ENCODE measurements around the gene RIPOR3.
"Not testable (repeated sequence)": the region's sequence is repeated elsewhere in the genome, so short reads cannot be mapped to it uniquely, and the experiment has no call there.

The RIPOR3 gene

GRCh38 chr20:50600281-50600895 is 91.0 kb downstream of the RIPOR3 start:
- no peak for DNase-seq (ENCODE audit: low read depth)
- TF ChIP-seq, protein P1, sequence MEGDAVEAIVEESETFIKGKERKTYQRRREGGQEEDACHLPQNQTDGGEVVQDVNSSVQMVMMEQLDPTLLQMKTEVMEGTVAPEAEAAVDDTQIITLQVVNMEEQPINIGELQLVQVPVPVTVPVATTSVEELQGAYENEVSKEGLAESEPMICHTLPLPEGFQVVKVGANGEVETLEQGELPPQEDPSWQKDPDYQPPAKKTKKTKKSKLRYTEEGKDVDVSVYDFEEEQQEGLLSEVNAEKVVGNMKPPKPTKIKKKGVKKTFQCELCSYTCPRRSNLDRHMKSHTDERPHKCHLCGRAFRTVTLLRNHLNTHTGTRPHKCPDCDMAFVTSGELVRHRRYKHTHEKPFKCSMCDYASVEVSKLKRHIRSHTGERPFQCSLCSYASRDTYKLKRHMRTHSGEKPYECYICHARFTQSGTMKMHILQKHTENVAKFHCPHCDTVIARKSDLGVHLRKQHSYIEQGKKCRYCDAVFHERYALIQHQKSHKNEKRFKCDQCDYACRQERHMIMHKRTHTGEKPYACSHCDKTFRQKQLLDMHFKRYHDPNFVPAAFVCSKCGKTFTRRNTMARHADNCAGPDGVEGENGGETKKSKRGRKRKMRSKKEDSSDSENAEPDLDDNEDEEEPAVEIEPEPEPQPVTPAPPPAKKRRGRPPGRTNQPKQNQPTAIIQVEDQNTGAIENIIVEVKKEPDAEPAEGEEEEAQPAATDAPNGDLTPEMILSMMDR (IDR thresholded peaks at IDR 0.05; ENCODE audit: insufficient read depth, low read depth, low read length, missing control alignments), result no peak
- H3K4me3 ChIP-seq (ENCODE audit: low read length), result no peak overlapping the region

- not testable (repeated sequence) for H3K4me3 ChIP-seq (ENCODE audit: low read length); DNase-seq (ENCODE audit: low read depth)
Measured at GRCh38 chr20:50598768-50599167, 92.6 kb downstream of the RIPOR3 start.

- no peak overlapping the region for H3K4me3 ChIP-seq (ENCODE audit: low read length)
- DNase-seq (ENCODE audit: low read depth), result no peak
- TF ChIP-seq, protein P1 (IDR thresholded peaks at IDR 0.05; ENCODE audit: insufficient read depth, low read depth, low read length, missing control alignments), result no peak
Measured at GRCh38 chr20:50598074-50598473, 93.3 kb downstream of the RIPOR3 start.

DNA sequence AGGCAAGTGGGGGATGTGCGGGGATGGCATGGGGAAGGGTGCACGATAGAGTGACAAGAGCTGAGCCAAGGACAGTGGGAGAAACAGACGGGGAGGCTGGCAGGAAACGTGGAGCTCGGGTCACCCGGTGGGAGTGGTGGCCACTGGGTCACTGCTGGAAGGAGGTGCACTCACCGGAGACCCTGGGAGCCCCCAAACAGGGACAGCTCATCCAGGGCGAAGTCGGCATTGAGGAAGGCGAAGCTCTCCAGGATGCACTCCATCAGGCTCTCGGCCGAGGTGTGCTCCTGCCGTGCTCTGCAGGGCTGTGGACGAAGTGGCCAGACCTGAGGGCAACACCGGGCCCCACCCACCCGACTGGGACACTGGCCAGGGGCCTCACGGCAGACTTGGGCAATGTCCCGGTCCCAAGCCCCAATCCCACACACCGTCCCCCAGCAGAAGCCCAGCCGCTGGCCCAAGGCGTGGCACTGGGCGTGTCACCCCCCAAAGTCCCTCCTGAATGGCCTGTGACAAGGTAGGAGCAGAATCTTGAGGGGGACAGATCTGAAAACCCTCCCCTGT is 93.9 kb downstream of the RIPOR3 start:
- TF ChIP-seq, protein P1 (IDR thresholded peaks at IDR 0.05; ENCODE audit: insufficient read depth, low read depth, low read length, missing control alignments), result no peak
- DNase-seq (ENCODE audit: low read depth), result no peak
- H3K4me3 ChIP-seq (ENCODE audit: low read length), result no peak overlapping the region

GRCh38 chr20:50596694-50597021 is 94.7 kb downstream of the RIPOR3 start:
- TF ChIP-seq, protein P1 (IDR thresholded peaks at IDR 0.05; ENCODE audit: insufficient read depth, low read depth, low read length, missing control alignments), result no peak
- no peak for DNase-seq (ENCODE audit: low read depth)
- no peak overlapping the region for H3K4me3 ChIP-seq (ENCODE audit: low read length)

DNA sequence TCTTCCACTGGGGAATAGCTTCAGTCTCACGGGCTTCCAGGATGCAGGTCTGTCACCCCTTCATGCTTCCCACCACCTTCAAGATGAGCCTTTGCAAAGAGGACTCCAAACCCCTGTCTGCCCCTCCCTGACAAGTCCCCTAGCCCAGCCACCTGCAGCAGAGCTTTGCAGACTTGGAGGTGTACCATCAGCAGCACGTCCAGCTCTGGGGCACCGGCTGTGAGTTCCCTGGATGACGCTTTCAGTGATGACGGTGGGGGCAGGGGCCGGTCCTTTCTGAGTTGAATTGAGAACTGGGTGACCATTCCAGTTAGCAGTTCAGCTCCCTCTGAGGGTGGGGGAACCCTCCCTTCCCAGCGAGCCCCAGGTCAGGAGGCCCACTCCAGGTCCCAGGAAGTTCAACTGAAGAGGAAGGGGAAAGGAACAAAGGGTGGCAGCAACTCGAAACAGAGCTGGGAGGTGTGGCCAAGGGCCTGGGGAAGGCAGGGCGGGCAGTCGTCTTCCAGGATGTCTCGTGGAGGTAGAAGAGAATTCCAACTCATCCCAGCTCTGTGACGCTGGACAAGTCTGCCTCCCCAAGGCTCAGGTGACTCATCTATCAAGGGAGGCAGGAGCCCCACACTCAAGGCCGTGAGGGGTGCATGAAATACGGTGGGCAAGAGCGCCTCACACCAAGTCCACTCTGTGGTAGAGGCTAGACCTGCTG is 95.2 kb downstream of the RIPOR3 start:
- TF ChIP-seq, protein P1 (IDR thresholded peaks at IDR 0.05; ENCODE audit: insufficient read depth, low read depth, low read length, missing control alignments), result no peak
- peak; percentile 56 for DNase-seq (ENCODE audit: low read depth)
- H3K4me3 ChIP-seq (ENCODE audit: low read length), result no peak overlapping the region

- TF ChIP-seq, protein P1 (IDR thresholded peaks at IDR 0.05; ENCODE audit: insufficient read depth, low read depth, low read length, missing control alignments), result no peak
- no peak for DNase-seq (ENCODE audit: low read depth)
- no peak overlapping the region for H3K4me3 ChIP-seq (ENCODE audit: low read length)
Measured at GRCh38 chr20:50595433-50595895, 95.9 kb downstream of the RIPOR3 start.

All from epithelial cell of esophagus (primary cell).